GM19035 (cell line): ENCODE results near the gene FGD4.

Source experiments
- ATAC-seq: cut with Tn5 transposase; IDR thresholded peaks from one replicate; pipeline ENCODE4 v1.9.1; 2021; ENCODE audit not compliant: unreplicated experiment

Gene FGD4

GRCh38 chr12:32402946-32403345 is 3.6 kb downstream of the FGD4 start:
- no peak for ATAC-seq

- ATAC-seq, result no peak
Measured at GRCh38 chr12:32407795-32408194, 8.4 kb downstream of the FGD4 start.

- no peak for ATAC-seq
Measured at GRCh38 chr12:32413412-32413811, 14.1 kb downstream of the FGD4 start.

- ATAC-seq, result no peak
Measured at GRCh38 chr12:32418221-32418620, 18.9 kb downstream of the FGD4 start.

- ATAC-seq, result no peak
Measured at GRCh38 chr12:32418903-32419519, 19.7 kb downstream of the FGD4 start.

- ATAC-seq, result no peak
Measured at GRCh38 chr12:32419520-32419960, 20.2 kb downstream of the FGD4 start.

- no peak for ATAC-seq
Measured at GRCh38 chr12:32420356-32420755, 21.0 kb downstream of the FGD4 start.

GRCh38 chr12:32423559-32423958 is 24.2 kb downstream of the FGD4 start:
- no peak for ATAC-seq

- no peak for ATAC-seq
Measured at GRCh38 chr12:32431025-32431424, 31.7 kb downstream of the FGD4 start.

- ATAC-seq, result no peak
Measured at GRCh38 chr12:32435921-32436705, 36.8 kb downstream of the FGD4 start.

GRCh38 chr12:32437095-32437515 is 37.7 kb downstream of the FGD4 start:
- no peak for ATAC-seq

GRCh38 chr12:32440120-32440865 is 40.9 kb downstream of the FGD4 start:
- ATAC-seq, result no peak

- ATAC-seq, result no peak
Measured at GRCh38 chr12:32443491-32443890, 44.1 kb downstream of the FGD4 start.

- ATAC-seq, result no peak
Measured at GRCh38 chr12:32444895-32445294, 45.5 kb downstream of the FGD4 start.

GRCh38 chr12:32445356-32445755 is 46.0 kb downstream of the FGD4 start:
- ATAC-seq, result no peak

GRCh38 chr12:32446316-32447119 is 47.2 kb downstream of the FGD4 start:
- ATAC-seq, result no peak

GRCh38 chr12:32448586-32448985 is 49.2 kb downstream of the FGD4 start:
- ATAC-seq, result no peak

GRCh38 chr12:32450363-32450762 is 51.0 kb downstream of the FGD4 start:
- ATAC-seq, result no peak

- ATAC-seq, result no peak
Measured at GRCh38 chr12:32450768-32451167, 51.4 kb downstream of the FGD4 start.

GRCh38 chr12:32451816-32452215 is 52.5 kb downstream of the FGD4 start:
- no peak for ATAC-seq

- no peak for ATAC-seq
Measured at GRCh38 chr12:32454075-32454474, 54.7 kb downstream of the FGD4 start.
